ENCODE measurements around the gene SARDH. TPM values are rescaled to one million over a fixed set of nuclear protein-coding genes. Genes with fewer than 3 reads are reported as not detected.

The SARDH gene
- total and polyA plus RNA-seq, 2 donors (not counting 1 experiment from before 2014, with no cell fraction given): 2.5 to 4.8 TPM

DNA sequence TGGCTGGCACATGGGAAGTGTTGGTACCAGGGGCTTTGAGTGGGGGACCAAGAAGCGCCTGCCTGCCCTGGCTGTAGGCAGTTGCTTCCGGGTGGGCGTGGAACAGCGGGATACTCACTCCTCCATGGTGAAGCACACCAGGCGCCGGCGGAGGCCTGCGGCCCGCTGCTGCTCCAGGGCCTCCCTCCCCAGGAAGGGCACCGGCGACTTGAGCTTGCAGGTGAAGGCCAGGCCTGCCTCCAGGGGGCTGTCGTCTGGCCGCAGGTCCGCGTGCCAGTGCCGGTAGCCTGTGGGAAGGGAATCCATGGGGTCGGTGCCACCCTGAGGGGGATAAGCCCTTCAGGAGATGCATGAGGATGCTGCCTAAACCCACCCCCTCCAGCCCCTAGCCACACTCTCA lies 67.7 kb downstream of the SARDH start:
- no peak overlapping the region for H3K27ac ChIP-seq (ENCODE audit: insufficient read depth, low read length)
- H3K27me3 ChIP-seq (ENCODE audit: control insufficient read depth, insufficient read depth, low read length): no peaks in the 10 kb centered on the region
- no peak overlapping the region for H3K4me2 ChIP-seq (ENCODE audit: extremely low read depth, insufficient read depth, low read length)
- H4K20me1 ChIP-seq (ENCODE audit: control insufficient read depth, extremely low read depth, insufficient read depth, low read length): no peaks in the 10 kb centered on the region
- H3K9ac ChIP-seq (ENCODE audit: insufficient read depth, low read length): no peak overlapping the region
- H3K9me3 ChIP-seq (ENCODE audit: control insufficient read depth, insufficient read depth, low read depth, low read length): no peaks in the 10 kb centered on the region
- no peaks in the 10 kb centered on the region for H3K4me1 ChIP-seq (ENCODE audit: control insufficient read depth, extremely low read depth, insufficient read depth, low read length)
- H3K79me2 ChIP-seq (ENCODE audit: control insufficient read depth, insufficient read depth, low read length): no peaks in the 10 kb centered on the region
- no peaks in the 10 kb centered on the region for H3K36me3 ChIP-seq (ENCODE audit: control insufficient read depth, insufficient read depth, low read length)
- H2AFZ ChIP-seq (ENCODE audit: low read length): no peak overlapping the region
- TF ChIP-seq EZH2 (IDR thresholded peaks at IDR 0.05; ENCODE audit: low read length, missing control alignments): no peak
- TF ChIP-seq CTCF (conservative IDR thresholded peaks at IDR 0.05 in 1 of 2, IDR thresholded peaks at IDR 0.05 in 1 of 2; ENCODE audit: low read depth in 1 of 2, low read length in 2 of 2): no peak
- DNase-seq (ENCODE audit: low read depth in 2 of 2): no peak
- H3K4me3 ChIP-seq (replicated peaks in 1 of 4; ENCODE audit: control extremely low read depth in 1 of 4, insufficient read depth in 1 of 4, low read depth in 3 of 4, low read length in 4 of 4): no peak overlapping the region

DNA sequence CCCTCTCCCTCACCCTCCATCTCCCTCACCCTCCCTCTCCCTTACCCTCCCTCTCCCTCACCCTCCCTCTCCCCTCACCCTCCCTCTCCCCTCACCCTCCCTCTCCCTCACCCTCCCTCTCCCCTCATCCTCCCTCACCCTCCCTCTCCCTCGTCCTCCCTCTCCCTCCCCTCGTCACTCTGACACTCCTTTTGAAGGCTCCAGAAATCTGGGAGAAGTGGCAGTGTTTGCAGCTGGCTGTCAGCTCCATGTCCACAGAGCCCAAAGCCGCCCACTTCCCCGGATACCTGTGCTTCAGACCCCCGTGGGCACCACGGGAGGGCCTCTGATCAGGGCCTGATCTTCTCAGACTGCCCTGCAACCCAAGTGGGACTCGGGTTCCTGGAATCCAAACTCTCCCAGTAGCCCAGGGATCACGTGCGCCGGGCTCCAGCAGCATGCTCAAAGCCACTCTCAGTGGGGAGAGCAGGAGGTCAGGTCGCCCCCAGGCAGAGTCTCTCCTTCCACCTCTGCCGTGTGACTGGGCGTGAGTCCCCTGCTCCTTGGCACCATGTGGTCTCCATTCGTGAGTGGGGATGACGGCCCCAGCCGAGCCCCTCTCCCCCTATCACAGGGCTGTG lies 68.9 kb downstream of the SARDH start:
- Histone ChIP-seq H3K36me3 (ENCODE audit: control insufficient read depth, insufficient read depth, low read length) (no peaks in the 10 kb centered on the region), H3K79me2 (ENCODE audit: control insufficient read depth, insufficient read depth, low read length) (no peaks in the 10 kb centered on the region), H3K9ac (ENCODE audit: insufficient read depth, low read length) (no peak overlapping the region), H4K20me1 (ENCODE audit: control insufficient read depth, extremely low read depth, insufficient read depth, low read length) (no peaks in the 10 kb centered on the region), H3K4me3 (replicated peaks in 1 of 4; ENCODE audit: control extremely low read depth in 1 of 4, insufficient read depth in 1 of 4, low read depth in 3 of 4, low read length in 4 of 4) (no peak overlapping the region), H3K27ac (ENCODE audit: insufficient read depth, low read length) (no peak overlapping the region), H3K4me1 (ENCODE audit: control insufficient read depth, extremely low read depth, insufficient read depth, low read length) (no peaks in the 10 kb centered on the region), H2AFZ (ENCODE audit: low read length) (no peak overlapping the region), H3K27me3 (ENCODE audit: control insufficient read depth, insufficient read depth, low read length) (no peaks in the 10 kb centered on the region), H3K4me2 (ENCODE audit: extremely low read depth, insufficient read depth, low read length) (no peak overlapping the region), H3K9me3 (ENCODE audit: control insufficient read depth, insufficient read depth, low read depth, low read length) (no peaks in the 10 kb centered on the region)
- no peak for DNase-seq (ENCODE audit: low read depth in 2 of 2)
- TF ChIP-seq EZH2 (IDR thresholded peaks at IDR 0.05; ENCODE audit: low read length, missing control alignments) (no peak), CTCF (conservative IDR thresholded peaks at IDR 0.05 in 1 of 2, IDR thresholded peaks at IDR 0.05 in 1 of 2; ENCODE audit: low read depth in 1 of 2, low read length in 2 of 2) (no peak)

- H3K36me3 ChIP-seq (ENCODE audit: control insufficient read depth, insufficient read depth, low read length): no peaks in the 10 kb centered on the region
Measured at GRCh38 chr9:133667759-133668450, 70.2 kb downstream of the SARDH start.

More at GRCh38 chr9:133667759-133668450, 70.2 kb downstream of the SARDH start:
- DNase-seq (ENCODE audit: low read depth in 2 of 2): no peak
- H3K27me3 ChIP-seq (ENCODE audit: control insufficient read depth, insufficient read depth, low read length): no peaks in the 10 kb centered on the region
- H3K4me2 ChIP-seq (ENCODE audit: extremely low read depth, insufficient read depth, low read length): no peak overlapping the region
- H3K9me3 ChIP-seq (ENCODE audit: control insufficient read depth, insufficient read depth, low read depth, low read length): no peaks in the 10 kb centered on the region
- no peak overlapping the region for H2AFZ ChIP-seq (ENCODE audit: low read length)
- TF ChIP-seq EZH2 (IDR thresholded peaks at IDR 0.05; ENCODE audit: low read length, missing control alignments): no peak
- no peak for TF ChIP-seq CTCF (conservative IDR thresholded peaks at IDR 0.05 in 1 of 2, IDR thresholded peaks at IDR 0.05 in 1 of 2; ENCODE audit: low read depth in 1 of 2, low read length in 2 of 2)
- H3K79me2 ChIP-seq (ENCODE audit: control insufficient read depth, insufficient read depth, low read length): no peaks in the 10 kb centered on the region
- H3K27ac ChIP-seq (ENCODE audit: insufficient read depth, low read length): no peak overlapping the region
- H4K20me1 ChIP-seq (ENCODE audit: control insufficient read depth, extremely low read depth, insufficient read depth, low read length): no peaks in the 10 kb centered on the region
- no peak overlapping the region for H3K4me3 ChIP-seq (replicated peaks in 1 of 4; ENCODE audit: control extremely low read depth in 1 of 4, insufficient read depth in 1 of 4, low read depth in 3 of 4, low read length in 4 of 4)
- H3K9ac ChIP-seq (ENCODE audit: insufficient read depth, low read length): no peak overlapping the region
- H3K4me1 ChIP-seq (ENCODE audit: control insufficient read depth, extremely low read depth, insufficient read depth, low read length): no peaks in the 10 kb centered on the region

All from fibroblast of lung (primary cell).